HG02852 (cell line): ENCODE measurements around the gene CCDC197.

Source experiments
- ATAC-seq: cut with Tn5 transposase; IDR thresholded peaks from one replicate; pipeline ENCODE4 v1.9.1; 2021; ENCODE audit warnings: mild to moderate bottlenecking, moderate library complexity; ENCODE audit not compliant: unreplicated experiment

Gene CCDC197

DNA sequence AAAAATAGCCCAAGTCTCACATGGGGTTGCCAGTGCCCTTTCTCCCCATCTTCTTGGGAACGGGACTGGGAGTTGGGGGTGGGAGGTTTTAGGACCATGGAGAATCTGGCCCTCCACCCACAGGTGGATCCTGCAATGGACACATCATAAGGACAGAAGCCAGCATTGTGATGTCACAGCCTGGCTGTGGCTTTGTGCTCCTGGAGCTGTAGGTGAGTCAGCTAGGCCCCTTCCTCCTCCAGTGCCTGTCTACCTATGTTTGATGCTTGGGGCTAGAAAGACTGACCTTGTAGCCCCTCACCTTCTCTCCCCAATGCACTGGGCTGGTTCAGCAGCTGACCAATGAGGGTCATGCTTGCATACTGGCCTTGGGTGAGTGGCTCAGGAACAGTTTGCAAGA lies at the start of gene CCDC197:
Gene CCDC197 (plus strand): TSS at position 220 of the 400 bp plus-strand sequence. CDS start 831 bp downstream, outside the sequence.
- no peak for ATAC-seq

DNA sequence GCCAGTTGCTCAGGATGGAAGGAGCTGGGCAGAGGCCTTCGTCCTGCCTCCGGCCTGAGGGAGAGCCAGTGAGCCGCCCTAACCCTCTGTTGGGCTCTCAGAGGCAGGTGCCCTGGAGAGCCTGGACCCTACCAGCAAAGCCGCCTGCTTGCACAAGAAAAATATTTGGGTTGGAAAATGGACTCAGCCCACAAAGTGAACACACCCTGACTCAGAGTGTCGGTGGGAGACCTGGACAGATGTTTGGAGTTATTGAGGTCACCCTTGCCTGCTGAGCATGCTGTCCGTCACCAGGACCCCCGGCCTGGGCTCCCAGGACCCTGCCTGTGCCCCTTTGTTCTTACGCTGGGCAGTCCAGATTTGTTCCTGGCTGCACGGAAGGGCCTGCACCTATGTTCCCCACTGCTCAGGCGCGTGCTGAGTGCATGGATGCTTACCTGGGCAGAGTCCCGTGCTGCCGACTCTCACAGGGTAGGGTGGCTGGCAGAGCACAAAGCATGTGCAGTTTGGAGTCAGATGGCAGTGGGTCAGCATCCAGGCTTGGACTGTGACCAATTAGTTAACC lies 47.5 kb upstream of the CCDC197 start:
- ATAC-seq: no peak

- ATAC-seq: no peak
Observed at GRCh38 chr14:93950948-93951634, 46.0 kb upstream of the CCDC197 start.

DNA sequence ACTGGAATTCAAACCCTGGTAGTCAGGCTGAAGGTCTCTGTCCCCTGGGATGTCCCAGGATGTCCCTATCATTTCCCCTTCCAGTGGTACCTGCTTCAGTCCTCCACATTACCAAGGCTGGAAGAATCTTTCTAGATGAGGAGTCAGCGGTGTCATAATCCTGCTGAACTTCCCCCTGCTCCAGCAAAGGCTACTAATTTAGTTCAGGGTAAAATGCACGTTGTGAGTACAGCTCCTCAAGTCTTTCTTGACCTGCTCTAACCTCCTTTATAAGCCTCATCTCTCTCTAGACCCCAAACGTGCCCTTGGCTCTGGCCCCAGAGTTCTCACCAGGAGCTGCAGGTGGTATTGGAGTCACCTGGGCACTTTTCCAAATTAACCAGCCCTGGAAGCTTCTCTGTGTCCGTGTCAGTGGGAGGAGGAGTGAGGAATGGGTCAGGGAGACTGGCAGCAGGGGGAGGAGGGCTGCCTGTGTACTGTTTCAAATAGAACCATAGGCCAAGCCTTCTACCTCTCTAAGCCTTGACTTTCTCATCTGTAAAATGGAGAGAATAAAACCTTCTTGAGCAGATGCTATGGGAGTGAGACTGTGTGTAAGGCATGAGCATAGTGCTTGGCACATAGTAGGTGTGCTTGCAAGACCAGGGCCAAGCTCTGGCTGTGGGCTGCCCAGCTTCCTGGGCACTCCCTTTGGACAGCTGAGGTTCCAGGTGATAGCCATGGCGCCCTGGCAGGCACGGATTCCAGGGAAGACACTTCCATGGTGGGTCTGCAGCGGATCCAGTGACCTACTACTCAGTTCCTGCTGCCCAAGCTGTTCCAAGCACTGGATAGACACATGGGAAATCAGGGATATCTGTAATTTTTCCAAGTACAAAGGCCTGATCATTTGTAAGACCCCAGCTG lies 45.2 kb upstream of the CCDC197 start:
- ATAC-seq: no peak

DNA sequence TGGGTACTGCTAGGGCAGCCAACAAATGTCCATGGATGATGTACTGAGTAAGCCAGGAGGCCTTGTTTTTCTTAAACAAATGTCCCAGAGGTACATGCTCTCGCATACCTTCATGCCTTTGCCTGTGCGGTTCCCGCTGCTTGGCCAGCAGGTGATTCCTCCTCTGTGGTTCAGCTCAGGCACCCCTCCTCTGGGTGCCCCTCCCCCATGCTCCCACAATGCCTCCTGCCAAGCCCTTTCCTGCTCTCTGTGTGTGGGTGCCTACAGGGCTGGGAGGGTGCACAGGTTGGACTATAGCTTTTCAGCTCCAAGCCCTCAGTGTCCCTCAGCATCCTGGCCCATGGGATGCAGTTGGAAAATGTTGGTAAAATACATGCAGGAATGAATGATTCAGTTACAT lies 44.3 kb upstream of the CCDC197 start:
- ATAC-seq: no peak

DNA sequence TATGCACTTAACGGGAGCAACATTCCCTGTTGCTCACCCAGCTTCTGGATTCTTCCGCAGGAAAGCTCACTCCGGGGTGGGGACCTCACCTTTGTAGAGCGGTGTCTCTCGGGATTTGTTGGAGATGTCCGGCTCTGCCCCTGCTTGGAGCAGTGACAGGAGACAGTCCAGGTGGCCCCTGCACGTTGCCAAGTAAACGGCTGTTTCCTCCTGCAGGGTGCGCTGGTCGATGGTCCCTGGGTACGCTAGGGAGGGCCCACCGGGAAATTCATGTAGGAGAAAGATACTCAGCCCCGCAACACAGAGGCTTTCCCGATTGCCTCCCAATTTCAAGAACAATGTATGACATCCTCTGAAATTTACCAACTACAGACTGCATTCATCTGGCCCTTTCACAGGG lies 43.8 kb upstream of the CCDC197 start:
- no peak for ATAC-seq

- ATAC-seq: no peak
Observed at GRCh38 chr14:93953739-93954515, 43.2 kb upstream of the CCDC197 start.

DNA sequence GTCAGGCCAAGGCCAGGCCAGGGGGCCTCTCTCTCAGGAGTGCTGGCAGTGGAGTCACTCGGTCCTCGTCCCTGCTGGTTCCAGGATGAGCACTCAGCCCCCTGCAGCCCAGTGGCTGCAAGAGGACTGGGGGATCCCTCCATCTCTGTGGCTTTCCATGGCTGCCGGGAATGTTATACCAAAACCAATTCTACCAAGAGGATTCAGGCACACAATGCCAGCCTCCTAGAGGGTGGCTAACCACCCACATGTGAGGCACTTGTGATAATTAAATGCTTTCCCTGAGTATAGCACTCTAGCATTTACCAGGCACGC lies 42.6 kb upstream of the CCDC197 start:
- ATAC-seq: no peak

GRCh38 chr14:93954900-93955849 lies 41.9 kb upstream of the CCDC197 start:
- peak; percentile 23 for ATAC-seq

DNA sequence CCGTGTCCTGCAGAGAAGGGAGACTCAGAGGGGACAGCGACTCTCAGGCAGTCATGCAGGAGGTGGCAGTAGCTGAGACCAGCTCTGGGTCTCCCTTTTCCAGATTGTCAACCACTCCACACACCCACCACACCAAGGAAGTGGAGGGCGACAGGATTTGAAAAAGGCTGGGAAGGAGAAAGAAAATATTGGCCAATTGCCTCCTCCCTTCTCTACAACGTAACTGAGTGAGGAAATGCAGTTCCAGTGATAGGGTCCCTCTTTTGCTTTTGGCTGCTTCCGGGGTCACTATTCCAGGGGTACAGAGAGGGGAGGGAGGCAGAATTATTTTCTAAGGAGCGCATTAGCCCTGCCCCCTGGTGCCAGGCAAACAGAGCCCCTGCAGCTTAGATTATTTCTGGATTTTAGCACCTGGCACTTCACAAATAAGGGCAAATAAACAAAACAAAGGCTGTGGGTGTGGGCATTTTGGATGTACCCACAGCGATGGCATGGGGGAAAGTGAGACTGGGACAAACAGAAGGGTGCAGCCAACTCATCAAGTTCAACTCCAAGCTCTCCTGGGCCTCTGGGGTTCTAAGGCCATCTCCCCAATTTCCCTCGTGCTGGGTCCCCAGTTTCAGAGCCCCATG lies 41.1 kb upstream of the CCDC197 start:
- ATAC-seq: no peak

GRCh38 chr14:93956514-93957332 lies 40.4 kb upstream of the CCDC197 start:
- no peak for ATAC-seq

- no peak for ATAC-seq
Observed at GRCh38 chr14:93957333-93957710, 39.8 kb upstream of the CCDC197 start.

DNA sequence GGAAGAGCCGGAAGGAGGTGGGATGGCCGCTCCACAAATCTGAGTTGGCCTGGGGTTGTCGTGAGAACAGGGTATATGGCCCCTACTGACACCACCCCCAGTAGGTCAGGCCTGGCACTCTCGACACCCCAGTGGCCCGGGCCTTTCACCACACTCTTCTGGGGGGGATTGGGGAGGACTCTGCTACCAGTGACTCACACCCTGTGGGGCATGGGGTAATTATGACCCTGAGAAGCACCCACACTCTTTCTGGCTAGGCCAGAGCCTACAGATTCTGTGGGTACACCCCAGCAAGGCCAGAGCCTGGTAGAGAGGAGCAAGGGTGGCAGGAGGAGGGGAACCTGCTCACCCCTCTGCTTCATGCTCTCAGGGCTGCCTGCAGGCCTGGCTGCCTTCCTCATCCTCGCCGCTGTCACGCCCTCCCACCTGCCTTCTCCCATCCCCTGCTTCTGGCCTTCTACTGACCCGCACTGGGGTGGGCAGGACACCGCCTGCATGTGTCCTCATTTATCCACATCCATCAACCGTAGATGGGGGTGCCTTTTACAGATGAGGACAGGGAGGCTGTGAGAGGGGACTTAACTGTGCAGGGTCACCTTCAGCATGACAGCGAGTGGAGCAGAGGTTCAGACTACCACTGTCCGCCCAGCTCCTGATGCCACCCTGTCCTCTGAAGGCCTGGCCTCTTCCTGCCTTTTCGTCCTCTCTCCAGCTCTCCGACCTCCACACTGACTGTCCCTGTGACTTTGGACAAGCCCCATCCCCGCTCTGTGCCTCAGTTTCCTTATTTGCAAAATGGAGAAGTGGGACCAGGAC lies 39.1 kb upstream of the CCDC197 start:
- no peak for ATAC-seq

DNA sequence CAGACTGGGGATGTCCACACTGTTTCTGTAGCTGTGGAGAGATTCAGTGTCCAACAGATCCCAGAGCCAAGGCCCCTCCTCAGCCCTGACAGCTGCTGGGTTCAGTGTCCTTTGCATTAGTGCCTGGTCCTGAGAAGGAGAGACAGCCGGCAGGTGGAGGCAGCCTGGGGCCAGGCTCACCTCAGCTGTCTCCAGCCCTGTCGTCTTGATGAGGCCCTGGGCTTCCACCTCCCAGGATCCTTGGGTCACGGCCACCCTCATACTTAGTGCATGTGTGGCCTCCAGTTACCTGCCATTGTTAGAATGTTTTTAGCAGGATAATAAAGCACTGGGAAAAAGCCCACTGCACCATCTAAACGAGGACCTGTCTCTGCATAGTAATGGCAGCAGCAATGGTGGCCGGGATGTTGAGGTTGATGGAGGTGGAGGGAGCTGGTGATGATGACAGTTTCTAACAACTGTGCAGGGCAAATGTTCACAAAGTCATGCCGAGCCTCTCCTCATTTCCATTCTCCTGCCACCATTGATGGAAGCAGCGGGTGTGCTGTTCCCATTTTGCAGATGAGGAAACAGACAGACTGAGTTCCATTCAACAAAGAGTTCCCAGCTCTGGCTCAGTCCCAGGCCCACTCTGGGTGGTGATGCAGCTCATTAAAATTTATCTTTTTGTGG lies 38.4 kb upstream of the CCDC197 start:
- no peak for ATAC-seq

DNA sequence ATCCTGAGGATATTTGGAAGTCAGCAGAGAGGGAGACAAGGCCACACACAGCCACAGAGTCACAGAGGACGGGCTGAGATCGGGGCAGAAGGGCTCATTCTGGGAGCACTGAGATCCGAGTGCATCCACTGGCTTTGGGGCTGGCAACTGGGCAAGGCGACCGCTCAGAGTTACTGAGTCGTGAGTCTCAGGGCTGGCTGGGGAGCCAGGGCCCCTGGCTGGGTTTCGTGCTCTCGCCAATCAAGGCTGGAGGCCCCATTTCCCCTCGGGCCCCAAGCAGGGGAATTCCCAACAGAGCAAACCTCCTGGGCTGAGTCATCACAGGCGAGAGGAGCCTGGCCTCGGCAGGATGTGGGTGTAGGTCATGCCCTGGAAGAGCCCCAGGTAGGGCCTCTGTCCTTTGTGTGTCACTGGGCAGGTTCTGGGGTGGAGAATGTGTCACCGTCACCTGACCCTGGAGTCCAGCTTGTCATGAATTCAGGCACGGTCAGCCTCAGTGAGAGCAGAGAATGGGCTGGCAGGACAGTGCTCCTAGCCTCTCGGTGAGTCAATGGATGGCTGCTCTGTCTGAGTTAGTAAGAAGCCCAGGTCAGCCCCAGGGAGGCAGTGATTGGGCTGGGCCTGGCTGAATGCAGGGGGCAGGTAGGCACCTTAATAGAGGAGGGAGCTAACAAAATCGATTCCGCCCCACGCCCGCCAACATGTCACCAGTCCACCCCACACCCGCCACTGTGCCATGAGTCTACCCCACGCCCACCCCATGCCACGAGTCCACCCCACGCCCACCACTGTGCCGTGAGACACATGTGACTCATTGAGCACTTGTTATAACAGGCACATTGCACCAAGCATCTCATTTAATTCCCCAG lies 37.6 kb upstream of the CCDC197 start:
- ATAC-seq: peak; percentile 69

DNA sequence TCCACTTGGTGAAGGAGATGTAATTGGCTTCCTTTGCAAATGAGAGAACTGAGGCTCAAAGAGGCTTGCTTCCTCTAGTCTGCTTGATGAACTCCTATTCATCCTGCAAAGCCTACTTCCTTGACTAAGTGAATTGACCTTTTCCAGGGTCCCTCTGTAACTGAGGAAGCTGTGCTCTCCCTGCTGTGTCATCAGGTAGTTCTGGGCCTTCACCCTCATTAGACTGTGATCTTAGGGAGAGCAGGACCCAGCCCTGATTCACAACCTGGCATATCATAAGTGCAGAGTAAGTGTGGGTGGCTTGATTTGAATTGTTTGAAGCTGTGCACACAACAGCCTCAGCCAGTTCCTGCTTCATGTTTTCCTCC lies 37.0 kb upstream of the CCDC197 start:
- ATAC-seq: no peak
